HepG2 (cell line): ENCODE results near the gene PCYT2. TPM values are rescaled to one million over a fixed set of nuclear protein-coding genes. Genes with fewer than 3 reads are reported as not detected.

Experiments used
- ARNT ChIP-seq: fragments of 450-650 bp; IDR thresholded peaks from 2 replicates; pipeline ENCODE4 v1.6.1; 2017
- CEBPB ChIP-seq: IDR thresholded peaks from 2 replicates; pipeline ENCODE4 v1.6.1; 2011; ENCODE audit warnings: low read depth, low read length, improper control_type of control experiment, borderline replicate concordance
- FOXP1 ChIP-seq, 2 experiments: fragments of 450-650 bp in 1 of 2; IDR thresholded peaks; 2 replicates each; pipeline ENCODE4 v1.6.1; 2017 to 2018; ENCODE audit warnings: antibody characterized with exemption in 1 of 2
- HMGXB4 ChIP-seq, 2 experiments: sonication (generic) in 1 of 2; formaldehyde crosslinking in 1 of 2; IDR thresholded peaks; 2 replicates each; pipeline versions ENCODE4 v1.4.0 to v1.6.1; 2018 to 2020; ENCODE audit warnings: missing genetic modification reagents in 2 of 2, borderline replicate concordance in 1 of 2, low read depth in 1 of 2, mild to moderate bottlenecking in 1 of 2, missing biosample characterization in 1 of 2
- HNF4G ChIP-seq, 2 experiments: sonication (generic) in 1 of 2; formaldehyde crosslinking in 1 of 2; IDR thresholded peaks; 2 replicates each; pipeline versions ENCODE4 v1.4.0 to v1.6.1; 2011 to 2020; ENCODE audit warnings: borderline replicate concordance in 2 of 2, low read depth in 2 of 2, mild to moderate bottlenecking in 2 of 2, low read length in 1 of 2, missing genetic modification reagents in 1 of 2, moderate library complexity in 1 of 2
- HOXD1 ChIP-seq: sonication (generic); formaldehyde crosslinking; IDR thresholded peaks from 2 replicates; pipeline ENCODE4 v1.5.0; 2020; ENCODE audit warnings: missing genetic modification reagents
- MAX ChIP-seq: IDR thresholded peaks from 2 replicates; pipeline ENCODE4 v1.6.1; 2012; ENCODE audit warnings: inconsistent platforms
- MTA1 ChIP-seq: sonication (generic); formaldehyde crosslinking; IDR thresholded peaks from 2 replicates; pipeline ENCODE4 v1.4.0; 2020; ENCODE audit warnings: missing genetic modification reagents, mild to moderate bottlenecking, borderline replicate concordance
- NAIF1 ChIP-seq: sonication (generic); formaldehyde crosslinking; IDR thresholded peaks from 2 replicates; pipeline ENCODE4 v1.5.0; 2020; ENCODE audit warnings: mild to moderate bottlenecking, missing genetic modification reagents, borderline replicate concordance
- PHF5A ChIP-seq: IDR thresholded peaks from one replicate; pipeline ENCODE4 v1.6.1; 2018; ENCODE audit warnings: low read depth, missing genetic modification reagents; ENCODE audit not compliant: unreplicated experiment
- SIN3B ChIP-seq: fragments of 150-350 bp; IDR thresholded peaks from 2 replicates; pipeline ENCODE4 v1.6.1; 2014; ENCODE audit warnings: low read length
- ZBTB1 ChIP-seq: sonication (generic); formaldehyde crosslinking; IDR thresholded peaks from 2 replicates; pipeline ENCODE4 v1.4.0; 2020; ENCODE audit warnings: missing genetic modification reagents, borderline replicate concordance
- ZBTB7A ChIP-seq: sonication (generic); formaldehyde crosslinking; IDR thresholded peaks from 2 replicates; pipeline ENCODE4 v1.8.0; 2022; ENCODE audit warnings: mild to moderate bottlenecking, missing genetic modification reagents
- ZNF230 ChIP-seq: sonication (generic); formaldehyde crosslinking; IDR thresholded peaks from 2 replicates; pipeline ENCODE4 v1.4.0; 2020; ENCODE audit warnings: mild to moderate bottlenecking, missing genetic modification reagents
- ZNF331 ChIP-seq: sonication (generic); formaldehyde crosslinking; IDR thresholded peaks from 2 replicates; pipeline ENCODE4 v1.4.0; 2020; ENCODE audit warnings: missing genetic modification reagents
- ZNF441 ChIP-seq: sonication (generic); formaldehyde crosslinking; IDR thresholded peaks from 2 replicates; pipeline ENCODE4 v1.7.0; 2021; ENCODE audit warnings: missing genetic modification reagents, borderline replicate concordance
- ZNF496 ChIP-seq: sonication (generic); formaldehyde crosslinking; IDR thresholded peaks from 2 replicates; pipeline ENCODE4 v1.8.1; 2023; ENCODE audit warnings: mild to moderate bottlenecking, moderate library complexity, missing genetic modification reagents; ENCODE audit not compliant: insufficient replicate concordance
- ZNF510 ChIP-seq: sonication (generic); formaldehyde crosslinking; IDR thresholded peaks from 2 replicates; pipeline ENCODE4 v1.4.0; 2020; ENCODE audit warnings: low read depth, mild to moderate bottlenecking, missing genetic modification reagents
- ZNF704 ChIP-seq: sonication (generic); formaldehyde crosslinking; IDR thresholded peaks from 2 replicates; pipeline ENCODE4 v1.8.1; 2023; ENCODE audit warnings: mild to moderate bottlenecking, inconsistent platforms, moderate library complexity, missing genetic modification reagents, borderline replicate concordance
- ZNF792 ChIP-seq: IDR thresholded peaks from 2 replicates; pipeline ENCODE4 v1.6.1; 2016
- polyA plus RNA-seq, 8 experiments: library from polyadenylated mRNA; depleted of rRNA in 3 of 8; stranded (reverse) in 7 of 8; unstranded in 1 of 8; fragments of >200 nt; fragmentation: Illumina TruSeq in 4 of 8; extraction: Trizol in 4 of 8; gene quantifications; 2 replicates each; pipeline versions ENCODE4 v1.2.1 to v1.2.3, GENCODE V29; 2011 to 2016; ENCODE audit warnings: low read depth in 4 of 8, missing spikeins in 1 of 8, mixed read lengths in 1 of 8; ENCODE audit not compliant: insufficient read depth in 1 of 8
- total RNA-seq, 5 experiments: library from RNA; depleted of rRNA; stranded (reverse); fragments of >200 nt; fragmentation: Illumina TruSeq; extraction: Trizol; gene quantifications; 2 replicates each; pipeline ENCODE4 v1.2.3, GENCODE V29; 2016; ENCODE audit warnings: low read depth in 1 of 5
- TF ChIP-seq, protein P1 (sequence below): sonication (generic); formaldehyde crosslinking; conservative IDR thresholded peaks from 2 replicates; pipeline ENCODE4 v1.8.0; 2022; ENCODE audit warnings: missing genetic modification reagents
- TF ChIP-seq, protein P2 (sequence below): conservative IDR thresholded peaks from 2 replicates; pipeline ENCODE4 v1.6.1; 2018; ENCODE audit warnings: missing genetic modification reagents

The PCYT2 gene
- total and polyA plus RNA-seq, 2 of the 13 experiments (the other 11 are each of a cell fraction or from before 2014, with no cell fraction given) = 147 to 297 TPM

DNA sequence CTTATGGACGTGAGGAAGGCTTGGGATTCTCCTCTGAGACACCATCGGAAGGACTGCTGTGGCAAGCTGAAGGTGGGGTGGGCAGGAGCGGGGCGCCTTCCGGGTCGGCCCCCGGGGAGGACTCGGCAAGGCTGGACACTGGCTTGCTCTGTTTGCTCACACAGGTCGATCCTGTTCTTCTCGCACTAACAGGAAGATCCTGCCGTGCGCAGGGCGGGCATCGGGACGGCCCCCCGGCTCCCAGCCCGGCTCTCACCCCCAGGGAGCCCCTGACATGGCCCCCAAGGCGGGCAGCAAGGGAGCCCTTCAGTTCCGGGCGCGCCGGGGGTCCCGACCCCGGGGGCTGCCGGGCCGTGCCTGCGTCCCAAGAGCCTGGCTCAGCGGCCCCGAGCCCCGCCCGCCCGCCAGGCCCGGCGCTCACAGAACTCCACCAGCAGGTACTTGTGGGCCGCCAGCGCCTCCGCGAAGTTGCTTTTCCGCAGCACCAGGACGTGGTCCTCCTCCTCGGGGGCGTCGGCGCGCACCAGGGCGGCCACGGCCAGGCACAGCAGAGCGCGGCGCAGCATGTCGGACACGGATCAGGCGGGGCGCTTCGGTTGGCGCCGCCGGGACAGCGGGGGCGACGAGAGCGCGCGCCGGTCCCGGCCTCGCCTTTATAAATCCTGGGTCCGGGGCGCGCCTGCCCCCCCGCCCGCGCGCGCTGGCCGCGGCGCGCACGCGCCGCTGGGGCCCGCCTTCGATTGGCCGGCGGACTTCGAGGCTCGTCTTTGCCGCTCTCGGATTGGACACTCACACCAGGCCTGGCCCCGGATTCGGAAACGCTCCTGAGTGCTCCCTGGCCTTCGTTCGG, 51.1 kb downstream of the PCYT2 start, which contains the start of gene P4HB (continued):
- TF ChIP-seq ZNF510 (CRISPR knock-in tag) (0 out of 2 replicates have a peak, but pooled peaks have one; percentile 22), ZBTB7A (peak; percentile 22; the same call in 1 of the 2 replicates), ZNF230 (CRISPR knock-in tag) (peak; percentile 23; the same call in 1 of the 2 replicates), ARNT (no peak), MAX (no peak), CEBPB (no peak), ZNF496 (CRISPR knock-in tag) (no peak), ZBTB1 (CRISPR knock-in tag) (no peak), HMGXB4 (CRISPR knock-in tag; IDR thresholded peaks at IDR 0.05; ENCODE audit: borderline replicate concordance in 1 of 2, low read depth in 1 of 2) (peak in 1 of 2 experiments; percentile 42; a peak in 2 of 4 replicates), FOXP1 (IDR thresholded peaks at IDR 0.05) (no peak), FOXP1 (CRISPR knock-in tag; IDR thresholded peaks at IDR 0.05) (no peak), ZNF792 (CRISPR knock-in tag) (peak; percentile 25; the same call in 1 of the 2 replicates), HOXD1 (CRISPR knock-in tag) (0 out of 2 replicates have a peak, but pooled peaks have one; percentile 27), PHF5A (CRISPR knock-in tag) (no peak), MTA1 (peak; percentile 74; the same call in 1 of the 2 replicates), HNF4G (IDR thresholded peaks at IDR 0.05; ENCODE audit: borderline replicate concordance, low read depth, low read length) (peak; percentile 7; the same call in 1 of the 2 replicates), HNF4G (CRISPR knock-in tag; IDR thresholded peaks at IDR 0.05; ENCODE audit: borderline replicate concordance, low read depth) (no peak; the same call in 1 of the 2 replicates), ZNF441 (CRISPR knock-in tag) (peak; percentile 74; the same call in 1 of the 2 replicates), ZNF704 (no peak), NAIF1 (CRISPR knock-in tag) (no peak), SIN3B (no peak), ZNF331 (peak; percentile 74; the same call in 1 of the 2 replicates)
- TF ChIP-seq, protein P1, sequence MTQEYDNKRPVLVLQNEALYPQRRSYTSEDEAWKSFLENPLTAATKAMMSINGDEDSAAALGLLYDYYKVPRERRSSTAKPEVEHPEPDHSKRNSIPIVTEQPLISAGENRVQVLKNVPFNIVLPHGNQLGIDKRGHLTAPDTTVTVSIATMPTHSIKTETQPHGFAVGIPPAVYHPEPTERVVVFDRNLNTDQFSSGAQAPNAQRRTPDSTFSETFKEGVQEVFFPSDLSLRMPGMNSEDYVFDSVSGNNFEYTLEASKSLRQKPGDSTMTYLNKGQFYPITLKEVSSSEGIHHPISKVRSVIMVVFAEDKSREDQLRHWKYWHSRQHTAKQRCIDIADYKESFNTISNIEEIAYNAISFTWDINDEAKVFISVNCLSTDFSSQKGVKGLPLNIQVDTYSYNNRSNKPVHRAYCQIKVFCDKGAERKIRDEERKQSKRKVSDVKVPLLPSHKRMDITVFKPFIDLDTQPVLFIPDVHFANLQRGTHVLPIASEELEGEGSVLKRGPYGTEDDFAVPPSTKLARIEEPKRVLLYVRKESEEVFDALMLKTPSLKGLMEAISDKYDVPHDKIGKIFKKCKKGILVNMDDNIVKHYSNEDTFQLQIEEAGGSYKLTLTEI (CRISPR knock-in tag) = no peak
- TF ChIP-seq, protein P2, sequence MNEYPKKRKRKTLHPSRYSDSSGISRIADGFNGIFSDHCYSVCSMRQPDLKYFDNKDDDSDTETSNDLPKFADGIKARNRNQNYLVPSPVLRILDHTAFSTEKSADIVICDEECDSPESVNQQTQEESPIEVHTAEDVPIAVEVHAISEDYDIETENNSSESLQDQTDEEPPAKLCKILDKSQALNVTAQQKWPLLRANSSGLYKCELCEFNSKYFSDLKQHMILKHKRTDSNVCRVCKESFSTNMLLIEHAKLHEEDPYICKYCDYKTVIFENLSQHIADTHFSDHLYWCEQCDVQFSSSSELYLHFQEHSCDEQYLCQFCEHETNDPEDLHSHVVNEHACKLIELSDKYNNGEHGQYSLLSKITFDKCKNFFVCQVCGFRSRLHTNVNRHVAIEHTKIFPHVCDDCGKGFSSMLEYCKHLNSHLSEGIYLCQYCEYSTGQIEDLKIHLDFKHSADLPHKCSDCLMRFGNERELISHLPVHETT = no peak
